A549 (cell line): ENCODE data around the gene TLR1.

Experiments used
- CHD2 ChIP-seq: fragments of 150-350 bp; IDR thresholded peaks from 2 replicates; pipeline ENCODE4 v1.6.1; 2014; ENCODE audit warnings: low read length; ENCODE audit not compliant: partially characterized antibody
- CTCF ChIP-seq: fragments of >200 bp; sonication (Bioruptor Twin); formaldehyde crosslinking; IDR thresholded peaks from 3 replicates; pipeline ENCODE4 v1.5.1; 2016
- ESRRA ChIP-seq: fragments of 150-350 bp; IDR thresholded peaks from 2 replicates; pipeline ENCODE4 v1.6.1; 2014; ENCODE audit warnings: mild to moderate bottlenecking, low read length, borderline replicate concordance
- POLR2A ChIP-seq: IDR thresholded peaks from 2 replicates; pipeline ENCODE4 v1.6.1; 2012; ENCODE audit warnings: mild to moderate bottlenecking, low read length
- POLR2AphosphoS2 ChIP-seq: conservative IDR thresholded peaks from 2 replicates; pipeline ENCODE4 v1.6.1; 2012; ENCODE audit warnings: low read length, improper control_type of control experiment, inconsistent platforms
- RAD21 ChIP-seq, 2 experiments: fragments of >200 bp in 1 of 2; sonication (Bioruptor Twin) in 1 of 2; formaldehyde crosslinking in 1 of 2; IDR thresholded peaks in 1 of 2; conservative IDR thresholded peaks in 1 of 2; 2 replicates in 1 of 2; 3 replicates in 1 of 2; pipeline ENCODE4 v1.6.1; 2012 to 2018; ENCODE audit warnings: inconsistent platforms in 1 of 2

- TF ChIP-seq CTCF (no peak), CHD2 (no peak), ESRRA (no peak), POLR2AphosphoS2 (no peak), RAD21 (conservative IDR thresholded peaks at IDR 0.05 in 1 of 2, IDR thresholded peaks at IDR 0.05 in 1 of 2) (no peak), POLR2A (no peak)
Measured at GRCh38 chr4:38791010-38791409, 13.6 kb downstream of the TLR1 start.
